Activated CD4-positive, alpha-beta T cell treated with anti-CD3 and anti-CD28 coated beads, Interleukin-2, amount 10 ng/mL, durations not matched to agents 24 days and 14 days (primary cell): ENCODE measurements around the gene FNDC3B. TPM values are rescaled to one million over a fixed set of nuclear protein-coding genes. Genes with fewer than 3 reads are reported as not detected.
A peak's percentile ranks its signal among the peaks of the same experiment; 100 is the strongest.

ENCODE experiments used
- DNase-seq: peaks from one replicate; pipeline ENCODE4 v3.0.0; 2022
- H3K27ac Mint-ChIP-seq: one replicate; pipeline ENCODE4 v1.8.0; 2022; ENCODE audit warnings: mild to moderate bottlenecking, mixed read lengths
- H3K27me3 Mint-ChIP-seq: one replicate; pipeline ENCODE4 v1.8.0; 2022; ENCODE audit warnings: mixed read lengths
- H3K36me3 Mint-ChIP-seq: one replicate; pipeline ENCODE4 v1.8.0; 2022; ENCODE audit warnings: low read depth, mild to moderate bottlenecking, mixed read lengths
- H3K4me1 Mint-ChIP-seq: one replicate; pipeline ENCODE4 v1.8.0; 2021; ENCODE audit warnings: mixed read lengths
- H3K4me3 Mint-ChIP-seq: one replicate; pipeline ENCODE4 v1.8.0; 2022; ENCODE audit warnings: mild to moderate bottlenecking, moderate library complexity, mixed read lengths
- H3K9me3 Mint-ChIP-seq: one replicate; pipeline ENCODE4 v1.8.0; 2021; ENCODE audit warnings: mixed read lengths
- intact Hi-C: fragments of 100-400 bp; cut with micrococcal nuclease; formaldehyde crosslinking; loops from one replicate; pipeline ENCODE4 v1.15.1; 2023
- total RNA-seq: library from RNA; stranded (reverse); gene quantifications from 2 replicates; pipeline ENCODE4 v1.2.3, GENCODE V29; 2022

The FNDC3B gene
- total RNA-seq, 1 donor from 2014 or later: 19.6 TPM

DNA sequence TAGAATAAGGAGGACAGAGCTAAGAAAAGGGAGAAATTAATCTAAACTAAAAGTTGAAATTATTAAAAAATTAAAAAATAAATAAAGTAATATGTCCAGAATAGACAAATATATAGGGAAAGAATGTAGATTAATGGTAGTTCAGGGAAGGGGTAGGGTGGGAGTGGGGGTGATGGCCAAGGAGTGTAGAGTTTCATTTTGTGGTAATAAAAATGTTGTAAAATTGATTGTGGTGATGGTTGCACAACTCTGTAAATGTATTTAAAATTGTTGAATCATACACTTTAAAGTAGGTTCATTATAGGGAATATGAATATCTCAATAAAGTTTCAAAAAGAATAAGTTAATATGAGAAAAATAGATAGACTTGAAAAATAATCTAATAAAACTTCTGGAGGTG is 21.0 kb upstream of the FNDC3B start:
- intact Hi-C loops: no loop called here
- Mint-ChIP-seq H3K9me3 (no peaks in the 10 kb centered on the region), H3K4me1 (no peaks in the 10 kb centered on the region), H3K4me3 (no peak overlapping the region), H3K36me3 (no peaks in the 10 kb centered on the region), H3K27ac (no peak overlapping the region), H3K27me3 (peaks cover 19% of the 10 kb centered on the region)
- no peak for DNase-seq

DNA sequence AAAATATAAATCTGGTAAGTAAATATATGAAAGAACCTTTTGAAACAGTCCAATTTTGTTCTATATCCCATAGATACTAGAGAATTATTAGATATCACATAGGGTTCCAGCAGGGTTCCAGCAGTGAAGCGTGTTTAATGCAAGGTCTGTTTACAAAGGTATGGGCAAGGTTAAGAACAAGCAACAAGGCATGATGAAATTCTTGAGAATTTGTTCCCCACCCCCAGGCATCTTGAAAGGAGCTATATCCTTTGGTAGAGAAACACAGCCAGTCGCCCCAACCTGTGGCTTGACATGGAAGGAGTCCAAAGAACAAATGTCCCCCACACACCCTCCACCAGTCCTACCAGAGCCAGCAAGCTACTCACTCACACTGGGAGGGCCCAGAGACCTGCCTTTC is 18.6 kb upstream of the FNDC3B start:
- Mint-ChIP-seq H3K27ac (no peak overlapping the region), H3K4me1 (no peaks in the 10 kb centered on the region), H3K4me3 (no peak overlapping the region), H3K9me3 (no peaks in the 10 kb centered on the region), H3K36me3 (no peaks in the 10 kb centered on the region), H3K27me3 (peaks cover 18% of the 10 kb centered on the region)
- intact Hi-C loops: no loop called here
- DNase-seq: no peak

DNA sequence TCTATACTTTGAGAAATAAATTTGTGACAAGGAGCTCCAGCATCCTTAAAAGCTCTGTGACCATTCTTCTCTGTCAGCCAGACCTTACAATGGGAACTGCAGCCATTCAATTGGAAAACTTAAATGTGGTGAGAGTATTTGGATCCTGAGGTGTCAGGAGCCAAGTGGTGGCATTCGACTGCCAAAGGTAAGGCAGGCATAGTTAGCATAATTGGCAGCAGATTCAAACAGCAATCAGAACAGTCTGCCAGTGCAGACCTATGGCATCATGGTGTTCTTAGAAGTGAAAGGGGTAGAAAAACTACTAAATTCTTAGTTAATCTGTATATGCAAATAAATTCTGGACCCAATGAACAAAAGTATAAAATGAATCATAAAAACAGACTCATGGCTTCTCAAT is 18.2 kb upstream of the FNDC3B start:
- no peaks in the 10 kb centered on the region for H3K36me3 Mint-ChIP-seq
- no peak overlapping the region for H3K27ac Mint-ChIP-seq
- no peaks in the 10 kb centered on the region for H3K9me3 Mint-ChIP-seq
- DNase-seq: peak; percentile 45
- H3K4me1 Mint-ChIP-seq: no peaks in the 10 kb centered on the region
- peaks cover 18% of the 10 kb centered on the region for H3K27me3 Mint-ChIP-seq
- intact Hi-C loops: no loop called here
- no peak overlapping the region for H3K4me3 Mint-ChIP-seq

DNA sequence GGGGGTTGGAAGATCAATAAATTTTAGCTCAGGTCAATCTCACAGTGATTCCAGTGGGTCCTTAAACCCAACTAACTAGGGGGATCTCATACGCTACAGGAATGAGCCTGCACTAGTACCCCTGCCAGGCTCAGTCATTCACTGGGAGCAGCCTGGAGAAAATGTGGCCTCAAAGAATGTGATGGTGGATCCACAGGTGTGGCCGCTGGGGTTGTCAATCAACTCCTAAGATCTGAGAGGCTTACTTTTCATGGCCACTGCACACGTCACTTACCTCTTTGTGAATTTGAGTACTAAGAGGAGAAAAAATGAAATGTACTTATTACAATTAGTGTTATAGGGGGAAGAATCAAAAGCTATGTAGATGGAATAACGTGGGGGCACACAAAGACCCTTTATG is 17.5 kb upstream of the FNDC3B start:
- no peak overlapping the region for H3K27ac Mint-ChIP-seq
- intact Hi-C loops: no loop called here
- H3K4me1 Mint-ChIP-seq: no peaks in the 10 kb centered on the region
- peaks cover 14% of the 10 kb centered on the region for H3K27me3 Mint-ChIP-seq
- no peak for DNase-seq
- no peaks in the 10 kb centered on the region for H3K36me3 Mint-ChIP-seq
- no peak overlapping the region for H3K4me3 Mint-ChIP-seq
- H3K9me3 Mint-ChIP-seq: no peaks in the 10 kb centered on the region

DNA sequence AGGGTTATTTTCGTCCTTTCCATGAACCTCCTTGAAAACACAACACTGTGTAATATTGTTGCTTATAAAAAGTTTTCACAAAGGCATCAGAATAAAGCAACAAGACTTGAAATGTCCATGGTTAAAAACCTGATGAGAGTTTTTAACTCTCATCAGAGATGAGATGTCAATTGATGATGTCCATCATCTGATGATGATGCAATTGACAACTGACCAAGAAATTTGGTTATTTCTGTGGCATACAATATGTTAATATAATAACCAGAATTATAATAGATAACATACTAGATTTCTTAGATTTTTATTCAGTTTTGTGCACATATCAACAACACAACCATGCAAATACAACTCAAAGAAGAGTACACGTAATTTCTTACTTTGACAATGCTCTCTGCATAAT is 15.5 kb upstream of the FNDC3B start:
- Mint-ChIP-seq H3K4me3 (no peak overlapping the region), H3K4me1 (no peaks in the 10 kb centered on the region), H3K36me3 (no peaks in the 10 kb centered on the region), H3K27me3 (peaks cover 10% of the 10 kb centered on the region), H3K9me3 (no peaks in the 10 kb centered on the region), H3K27ac (no peak overlapping the region)
- intact Hi-C loops: no loop called here
- DNase-seq: no peak

DNA sequence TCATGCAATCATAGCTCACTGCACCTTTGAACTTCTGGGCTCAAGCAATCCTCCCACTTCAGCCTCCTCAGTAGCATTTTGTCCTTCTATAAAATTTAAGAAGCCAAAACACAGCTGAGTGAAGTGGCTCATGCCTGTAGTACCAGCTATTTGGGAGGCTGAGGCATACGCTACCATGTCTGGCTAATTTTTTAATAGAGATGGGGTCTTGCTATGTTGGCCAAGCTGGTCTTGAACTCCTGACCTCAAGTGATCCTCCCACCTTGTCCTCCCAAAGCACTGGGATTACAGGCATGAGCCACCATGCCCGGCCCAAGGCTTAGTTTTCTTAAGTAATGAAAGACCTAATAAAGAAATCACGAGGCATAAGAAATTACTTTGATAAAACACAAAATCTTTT is 14.7 kb upstream of the FNDC3B start:
- DNase-seq: peak; percentile 37
- Mint-ChIP-seq H3K9me3 (no peaks in the 10 kb centered on the region), H3K4me1 (no peaks in the 10 kb centered on the region), H3K27ac (no peak overlapping the region), H3K36me3 (no peaks in the 10 kb centered on the region), H3K27me3 (peaks cover 10% of the 10 kb centered on the region), H3K4me3 (no peak overlapping the region)
- intact Hi-C loops: no loop called here

DNA sequence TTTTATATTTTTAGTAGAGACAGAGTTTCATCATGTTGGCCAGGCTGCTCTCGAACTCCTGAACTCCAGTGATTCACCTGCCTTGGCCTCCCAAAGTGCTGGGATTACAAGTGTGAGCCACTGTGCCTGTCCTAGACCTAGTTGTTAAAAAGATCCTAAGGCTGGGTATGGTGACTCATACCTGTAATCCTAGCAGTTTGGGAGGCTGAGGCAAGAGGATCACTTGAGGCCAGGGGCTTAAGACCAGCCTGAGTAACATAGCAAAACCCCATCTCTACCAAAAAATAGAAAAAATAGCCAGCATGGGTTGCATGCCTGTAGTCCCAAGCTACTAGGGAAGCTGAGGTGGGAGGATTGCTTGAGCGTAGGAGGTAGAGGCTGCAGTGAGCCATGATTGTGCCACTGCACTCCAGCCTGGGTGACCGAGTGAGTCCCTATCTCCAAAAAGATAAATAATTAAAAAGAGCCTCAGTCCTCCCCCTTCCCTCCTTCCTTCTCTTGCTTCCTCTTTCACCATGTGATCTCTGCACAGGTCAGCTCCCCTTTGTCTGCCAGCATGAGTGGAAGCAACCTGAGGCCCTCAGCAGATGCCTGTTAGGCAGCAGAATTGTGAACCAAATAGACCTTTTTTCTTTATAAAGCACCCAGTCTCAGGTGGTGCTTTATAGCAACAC is 9.8 kb upstream of the FNDC3B start:
- intact Hi-C loops: no loop called here
- Mint-ChIP-seq H3K36me3 (no peaks in the 10 kb centered on the region), H3K4me3 (no peak overlapping the region), H3K27ac (no peak overlapping the region), H3K4me1 (no peaks in the 10 kb centered on the region), H3K27me3 (peaks cover 3% of the 10 kb centered on the region), H3K9me3 (peaks cover 6% of the 10 kb centered on the region)
- DNase-seq: no peak

DNA sequence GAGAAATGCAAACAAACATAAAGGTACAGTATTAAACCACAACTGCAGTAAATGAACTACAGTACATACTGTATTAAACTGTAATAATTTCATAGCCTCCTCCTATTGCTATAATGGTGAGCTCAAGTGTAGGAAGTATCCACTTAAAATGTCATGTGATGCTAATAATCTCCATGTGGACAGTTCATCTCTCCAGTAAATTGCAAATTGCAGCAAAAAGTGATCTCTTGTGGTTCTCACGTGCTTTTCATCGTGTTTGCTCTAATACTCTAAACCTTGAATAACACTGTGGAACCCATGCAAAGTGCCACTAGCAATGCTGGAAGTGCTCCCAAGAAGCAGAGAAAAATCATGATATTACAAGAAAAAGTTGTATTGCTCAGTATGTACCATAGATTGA is 9.2 kb upstream of the FNDC3B start:
- DNase-seq: no peak
- no peak overlapping the region for H3K27ac Mint-ChIP-seq
- no peaks in the 10 kb centered on the region for H3K36me3 Mint-ChIP-seq
- intact Hi-C loops: no loop called here
- H3K27me3 Mint-ChIP-seq: peaks cover 3% of the 10 kb centered on the region
- H3K4me3 Mint-ChIP-seq: no peak overlapping the region
- peaks cover 6% of the 10 kb centered on the region for H3K9me3 Mint-ChIP-seq
- peaks cover 3% of the 10 kb centered on the region for H3K4me1 Mint-ChIP-seq

DNA sequence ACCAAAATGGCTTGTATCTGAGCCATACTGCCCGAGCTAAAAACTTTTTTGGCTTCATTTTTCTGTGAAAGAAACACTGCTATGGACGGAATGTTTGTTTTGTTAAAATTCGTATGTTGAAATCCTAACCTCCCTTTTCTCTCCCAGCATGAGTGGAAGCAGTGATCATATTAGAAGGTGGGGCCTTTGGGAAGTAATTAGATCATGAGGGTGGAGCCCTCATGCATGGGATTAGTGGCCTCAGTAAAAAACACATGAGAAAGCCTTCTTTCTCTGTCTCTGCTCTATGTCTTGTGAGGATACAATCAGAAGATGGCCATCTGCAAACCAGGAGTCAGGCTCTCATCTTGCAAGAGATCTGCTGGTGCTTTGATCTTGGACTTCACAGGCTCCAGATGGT is 7.4 kb upstream of the FNDC3B start:
- H3K27me3 Mint-ChIP-seq: peaks cover 3% of the 10 kb centered on the region
- H3K4me3 Mint-ChIP-seq: no peak overlapping the region
- intact Hi-C loops: no loop called here
- H3K9me3 Mint-ChIP-seq: peaks cover 6% of the 10 kb centered on the region
- DNase-seq: no peak
- no peaks in the 10 kb centered on the region for H3K36me3 Mint-ChIP-seq
- no peak overlapping the region for H3K27ac Mint-ChIP-seq
- H3K4me1 Mint-ChIP-seq: peaks cover 4% of the 10 kb centered on the region

DNA sequence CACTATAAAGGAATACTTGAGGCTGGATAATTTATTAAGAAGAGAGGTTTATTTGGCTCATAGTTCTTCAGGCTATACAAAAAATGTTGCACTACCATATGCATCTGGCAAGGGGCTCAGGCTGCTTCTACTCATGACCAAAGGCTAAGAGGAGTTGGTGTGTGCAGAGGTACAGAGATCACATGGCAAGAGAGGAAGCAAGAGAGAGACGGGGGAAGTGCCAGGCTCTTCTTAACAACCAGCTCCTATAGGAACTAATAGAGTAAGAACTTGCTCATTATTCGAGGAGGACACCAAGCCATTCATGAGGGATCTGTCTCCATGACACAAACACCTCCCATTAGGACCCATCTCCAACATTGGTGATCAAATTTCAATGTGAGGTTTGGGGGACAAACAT is 6.0 kb upstream of the FNDC3B start:
- Mint-ChIP-seq H3K4me3 (no peak overlapping the region), H3K36me3 (no peaks in the 10 kb centered on the region), H3K4me1 (peaks cover 5% of the 10 kb centered on the region), H3K27ac (no peak overlapping the region), H3K27me3 (peaks cover 2% of the 10 kb centered on the region), H3K9me3 (peaks cover 6% of the 10 kb centered on the region)
- DNase-seq: no peak
- intact Hi-C loops: no loop called here

DNA sequence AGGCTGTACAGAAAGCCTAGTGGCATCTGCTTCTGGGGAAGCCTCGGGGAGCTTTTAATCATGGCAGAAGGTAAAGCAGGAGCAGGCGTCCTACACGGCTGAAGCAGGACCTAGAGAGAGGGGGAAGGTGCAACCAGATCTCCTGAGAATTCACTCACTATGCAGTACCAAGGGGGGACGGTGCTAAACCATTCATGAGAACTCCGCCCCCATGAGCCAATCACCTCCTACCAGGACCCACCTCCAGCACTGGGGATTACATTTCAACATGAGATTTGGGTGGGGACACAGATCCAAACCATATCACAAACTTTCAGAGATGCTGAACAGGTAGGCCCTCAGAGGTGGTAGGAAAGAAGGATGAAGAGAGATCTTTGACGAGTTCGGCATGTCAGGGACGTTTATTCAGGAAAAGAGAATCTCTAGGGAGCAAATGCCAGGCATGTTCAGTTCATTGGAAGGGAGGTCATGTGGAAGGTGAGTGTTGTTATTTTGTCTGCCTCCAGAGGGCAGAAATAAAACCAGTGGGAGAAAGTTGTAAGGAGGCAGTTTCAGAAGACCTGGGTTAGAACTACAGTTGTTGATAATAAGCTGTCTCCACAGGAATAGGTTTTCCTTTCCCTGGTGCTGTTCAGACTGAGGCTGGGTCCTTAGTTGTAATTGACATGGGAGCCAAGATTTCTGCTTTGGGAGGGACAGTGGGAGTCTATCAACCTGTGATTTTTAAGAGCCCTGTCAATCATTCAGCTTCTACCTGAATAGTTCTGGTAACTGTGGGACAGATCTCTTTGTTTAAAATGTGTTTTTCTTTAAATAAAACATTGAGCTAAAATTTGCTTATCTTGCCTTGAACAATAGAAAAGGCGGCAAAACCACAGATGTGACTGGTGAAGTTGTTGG is 4.3 kb upstream of the FNDC3B start:
- Mint-ChIP-seq H3K4me3 (no peak overlapping the region), H3K36me3 (no peaks in the 10 kb centered on the region), H3K27me3 (peaks cover 2% of the 10 kb centered on the region), H3K9me3 (peaks cover 6% of the 10 kb centered on the region), H3K27ac (no peak overlapping the region), H3K4me1 (peaks cover 8% of the 10 kb centered on the region)
- intact Hi-C loops: loop anchor here (1.0 to 5.0 kb wide), 2 partner anchors 102 to 306 kb away; no protein-coding TSS in a partner anchor
- DNase-seq: peak; percentile 80

DNA sequence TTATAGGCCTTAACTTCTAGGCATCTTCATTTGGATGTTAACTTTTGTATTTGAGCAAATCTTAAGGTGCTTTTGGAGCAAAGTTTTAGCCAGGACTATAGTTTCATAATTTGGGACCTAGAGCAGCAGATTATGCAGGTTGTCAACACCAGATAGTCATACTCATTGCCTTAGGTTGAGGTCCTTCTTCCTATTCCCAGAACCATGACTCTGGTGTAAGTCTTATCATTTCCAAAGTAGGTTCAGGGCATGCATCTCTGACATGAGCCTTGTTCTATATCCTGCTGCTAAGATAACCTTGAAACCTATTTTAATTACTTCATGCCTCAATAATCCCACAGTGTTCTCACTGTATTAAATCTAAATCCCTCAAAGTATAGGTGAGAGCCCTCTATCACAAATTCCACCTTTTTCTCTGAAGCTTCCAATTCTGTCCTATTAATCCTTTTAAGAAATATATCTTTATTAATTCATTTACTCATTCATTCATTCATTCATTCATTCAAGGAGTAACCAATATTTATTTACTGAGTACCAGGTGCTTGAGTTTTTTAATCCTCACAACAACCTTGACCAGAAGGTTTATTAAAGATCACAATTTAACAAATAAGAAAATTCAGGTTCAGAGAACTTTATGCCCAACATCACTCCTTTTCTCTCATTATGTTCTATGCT is 2.7 kb upstream of the FNDC3B start:
- no peaks in the 10 kb centered on the region for H3K36me3 Mint-ChIP-seq
- no peak overlapping the region for H3K4me3 Mint-ChIP-seq
- H3K4me1 Mint-ChIP-seq: peaks cover 15% of the 10 kb centered on the region
- peaks cover 6% of the 10 kb centered on the region for H3K9me3 Mint-ChIP-seq
- DNase-seq: no peak
- intact Hi-C loops: loop anchor here (2.0 to 5.0 kb wide), 2 partner anchors 101 to 630 kb away; no protein-coding TSS in a partner anchor
- H3K27me3 Mint-ChIP-seq: peaks cover 3% of the 10 kb centered on the region
- no peak overlapping the region for H3K27ac Mint-ChIP-seq

DNA sequence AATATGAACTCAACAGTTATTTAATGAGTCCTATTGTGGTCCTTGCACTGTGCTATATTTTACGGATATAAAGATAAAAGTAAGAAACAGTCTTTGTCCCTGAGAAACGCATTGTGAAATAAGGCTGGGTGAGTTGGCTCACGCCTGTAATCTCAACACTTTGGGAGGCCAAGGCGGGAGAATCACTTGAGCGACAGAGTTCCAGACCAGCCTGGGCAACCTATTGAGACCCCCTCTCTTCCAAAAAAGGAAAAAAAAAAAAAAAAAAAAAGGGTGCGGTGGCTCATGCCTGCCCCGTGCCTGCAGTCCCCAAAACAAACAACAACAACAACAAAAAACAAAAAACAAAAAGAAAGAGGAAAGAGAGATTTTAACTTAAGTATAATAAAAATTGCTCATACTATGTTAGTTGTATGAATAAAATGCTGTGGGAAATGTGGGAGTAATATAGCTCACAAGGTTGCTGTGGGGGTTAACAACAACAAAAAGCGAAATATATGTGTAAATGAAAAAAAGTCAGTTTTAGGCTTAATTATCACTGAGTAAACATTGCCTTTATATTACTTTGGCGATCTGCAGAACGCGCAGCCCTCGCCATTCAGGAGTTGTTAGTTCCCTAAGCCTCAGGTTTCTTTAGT is 461 bp upstream of the FNDC3B start:
- intact Hi-C loops: loop anchor here (1.0 to 5.0 kb wide), 3 partner anchors 68 to 193 kb away; no protein-coding TSS in a partner anchor
- no peak for DNase-seq
- Mint-ChIP-seq H3K36me3 (peaks cover 1% of the 10 kb centered on the region), H3K27me3 (peaks cover 3% of the 10 kb centered on the region), H3K4me3 (peak overlapping the region; percentile 87), H3K4me1 (peaks cover 17% of the 10 kb centered on the region), H3K27ac (peak overlapping the region; percentile 95), H3K9me3 (no peaks in the 10 kb centered on the region)
